Measurements from ENCODE around the gene UNKL. TPM values are rescaled to one million over a fixed set of nuclear protein-coding genes. Genes with fewer than 3 reads are reported as not detected.
A peak's percentile ranks its signal among the peaks of the same experiment; 100 is the strongest.

Gene UNKL
- total RNA-seq, 1 experiment from 2014 or later, result 112 TPM

GRCh38 chr16:1351215-1351581 is 63.3 kb downstream of the UNKL start:
- Histone ChIP-seq H3K36me3 (ENCODE audit: low read depth) (no peaks in the 10 kb centered on the region), H2AFZ (peak overlapping the region; percentile 71; the same call in 1 of the 2 replicates), H3K4me3 (peak overlapping the region; percentile 96), H3K27me3 (ENCODE audit: insufficient read depth, low read depth) (no peaks in the 10 kb centered on the region), H3K4me2 (peak overlapping the region; percentile 95), H4K20me1 (ENCODE audit: insufficient read depth) (peaks cover 9% of the 10 kb centered on the region; the same call in 1 of the 2 replicates), H3K79me2 (ENCODE audit: low read depth) (peaks cover 56% of the 10 kb centered on the region), H3K9me3 (ENCODE audit: insufficient read depth, low read depth) (no peaks in the 10 kb centered on the region), H3K4me1 (replicated peaks; ENCODE audit: insufficient read depth) (peaks cover 17% of the 10 kb centered on the region), H3F3A (ENCODE audit: insufficient read depth, low read depth) (peaks cover 8% of the 10 kb centered on the region; the same call in 1 of the 2 replicates), H3K27ac (no peak overlapping the region), H3K9me2 (ENCODE audit: insufficient read depth) (no peaks in the 10 kb centered on the region)
- intact Hi-C loops (cut with micrococcal nuclease; ENCODE audit: unreplicated experiment), result no loop called here
- TF ChIP-seq EZH2 (IDR thresholded peaks at IDR 0.05; ENCODE audit: low read depth), result no peak
- TF ChIP-seq, protein P1, sequence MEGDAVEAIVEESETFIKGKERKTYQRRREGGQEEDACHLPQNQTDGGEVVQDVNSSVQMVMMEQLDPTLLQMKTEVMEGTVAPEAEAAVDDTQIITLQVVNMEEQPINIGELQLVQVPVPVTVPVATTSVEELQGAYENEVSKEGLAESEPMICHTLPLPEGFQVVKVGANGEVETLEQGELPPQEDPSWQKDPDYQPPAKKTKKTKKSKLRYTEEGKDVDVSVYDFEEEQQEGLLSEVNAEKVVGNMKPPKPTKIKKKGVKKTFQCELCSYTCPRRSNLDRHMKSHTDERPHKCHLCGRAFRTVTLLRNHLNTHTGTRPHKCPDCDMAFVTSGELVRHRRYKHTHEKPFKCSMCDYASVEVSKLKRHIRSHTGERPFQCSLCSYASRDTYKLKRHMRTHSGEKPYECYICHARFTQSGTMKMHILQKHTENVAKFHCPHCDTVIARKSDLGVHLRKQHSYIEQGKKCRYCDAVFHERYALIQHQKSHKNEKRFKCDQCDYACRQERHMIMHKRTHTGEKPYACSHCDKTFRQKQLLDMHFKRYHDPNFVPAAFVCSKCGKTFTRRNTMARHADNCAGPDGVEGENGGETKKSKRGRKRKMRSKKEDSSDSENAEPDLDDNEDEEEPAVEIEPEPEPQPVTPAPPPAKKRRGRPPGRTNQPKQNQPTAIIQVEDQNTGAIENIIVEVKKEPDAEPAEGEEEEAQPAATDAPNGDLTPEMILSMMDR (conservative IDR thresholded peaks at IDR 0.05), result no peak
- BruUV-seq (replicated peaks), result no TSS peak
- CTCF ChIA-PET, result no interaction called here
- POLR2A ChIA-PET (ENCODE audit: unreplicated experiment), result no interaction called here
- no peak for DNase-seq

GRCh38 chr16:1350691-1351090 is 63.8 kb downstream of the UNKL start:
- intact Hi-C loops (cut with micrococcal nuclease; ENCODE audit: unreplicated experiment), result no loop called here
- peak overlapping the region; percentile 95 for H3K4me2 ChIP-seq
- peaks cover 17% of the 10 kb centered on the region for H3K4me1 ChIP-seq (replicated peaks; ENCODE audit: insufficient read depth)
- H3K36me3 ChIP-seq (ENCODE audit: low read depth), result no peaks in the 10 kb centered on the region
- no peaks in the 10 kb centered on the region for H3K9me2 ChIP-seq (ENCODE audit: insufficient read depth)
- no peak overlapping the region for H3K27ac ChIP-seq
- no peaks in the 10 kb centered on the region for H3K9me3 ChIP-seq (ENCODE audit: insufficient read depth, low read depth)
- 0 out of 2 replicates have a peak, but pooled peaks cover 6% of the 10 kb centered on the region for H4K20me1 ChIP-seq (ENCODE audit: insufficient read depth)
- POLR2A ChIA-PET (ENCODE audit: unreplicated experiment), result no interaction called here
- no TSS peak for BruUV-seq (replicated peaks)
- DNase-seq, result no peak
- H2AFZ ChIP-seq, result no peak overlapping the region
- peaks cover 51% of the 10 kb centered on the region for H3K79me2 ChIP-seq (ENCODE audit: low read depth)
- no peaks in the 10 kb centered on the region for H3K27me3 ChIP-seq (ENCODE audit: insufficient read depth, low read depth)
- peak overlapping the region; percentile 96 for H3K4me3 ChIP-seq
- CTCF ChIA-PET, result no interaction called here
- TF ChIP-seq, protein P1 (conservative IDR thresholded peaks at IDR 0.05), result no peak
- no peak for TF ChIP-seq EZH2 (IDR thresholded peaks at IDR 0.05; ENCODE audit: low read depth)
- H3F3A ChIP-seq (ENCODE audit: insufficient read depth, low read depth), result peaks cover 8% of the 10 kb centered on the region; the same call in 1 of the 2 replicates

GRCh38 chr16:1349951-1350350 is 64.6 kb downstream of the UNKL start:
- Histone ChIP-seq H3K27me3 (ENCODE audit: insufficient read depth, low read depth) (no peaks in the 10 kb centered on the region), H3K9me2 (ENCODE audit: insufficient read depth) (no peaks in the 10 kb centered on the region), H3K4me1 (replicated peaks; ENCODE audit: insufficient read depth) (peaks cover 17% of the 10 kb centered on the region), H3K4me2 (peak overlapping the region; percentile 95; the same call in 1 of the 2 replicates), H4K20me1 (ENCODE audit: insufficient read depth) (0 out of 2 replicates have a peak, but pooled peaks cover 6% of the 10 kb centered on the region), H3K27ac (no peak overlapping the region), H3K36me3 (ENCODE audit: low read depth) (no peaks in the 10 kb centered on the region), H3F3A (ENCODE audit: insufficient read depth, low read depth) (peaks cover 8% of the 10 kb centered on the region; the same call in 1 of the 2 replicates), H3K9me3 (ENCODE audit: insufficient read depth, low read depth) (no peaks in the 10 kb centered on the region), H3K79me2 (ENCODE audit: low read depth) (peaks cover 44% of the 10 kb centered on the region), H2AFZ (no peak overlapping the region), H3K4me3 (no peak overlapping the region)
- CTCF ChIA-PET, result no interaction called here
- BruUV-seq (replicated peaks), result TSS peak; percentile 43
- intact Hi-C loops (cut with micrococcal nuclease; ENCODE audit: unreplicated experiment), result no loop called here
- POLR2A ChIA-PET (ENCODE audit: unreplicated experiment), result no interaction called here
- no peak for TF ChIP-seq EZH2 (IDR thresholded peaks at IDR 0.05; ENCODE audit: low read depth)
- TF ChIP-seq, protein P1 (conservative IDR thresholded peaks at IDR 0.05), result no peak
- DNase-seq, result no peak

Data from PC-9 (cell line).